Suprapubic skin (tissue), 3 donors: ENCODE results near the gene ZNF407.

Source experiments
- POLR2A ChIP-seq, 2 donors: fragments of 450-650 bp; IDR thresholded peaks; one replicate each; pipeline ENCODE4 v1.6.1; 2017; ENCODE audit warnings: antibody characterized with exemption in 2 of 2, mild to moderate bottlenecking in 2 of 2, moderate library complexity in 2 of 2
- TF ChIP-seq, protein P1 (sequence below), 2 donors: fragments of 200-600 bp in 1 of 2; fragments of 450-650 bp in 1 of 2; sonication (generic) in 1 of 2; IDR thresholded peaks; one replicate each; pipeline ENCODE4 v1.5.1; 2016 to 2019; ENCODE audit warnings: antibody characterized with exemption in 2 of 2, mild to moderate bottlenecking in 1 of 2, moderate library complexity in 1 of 2

DNA sequence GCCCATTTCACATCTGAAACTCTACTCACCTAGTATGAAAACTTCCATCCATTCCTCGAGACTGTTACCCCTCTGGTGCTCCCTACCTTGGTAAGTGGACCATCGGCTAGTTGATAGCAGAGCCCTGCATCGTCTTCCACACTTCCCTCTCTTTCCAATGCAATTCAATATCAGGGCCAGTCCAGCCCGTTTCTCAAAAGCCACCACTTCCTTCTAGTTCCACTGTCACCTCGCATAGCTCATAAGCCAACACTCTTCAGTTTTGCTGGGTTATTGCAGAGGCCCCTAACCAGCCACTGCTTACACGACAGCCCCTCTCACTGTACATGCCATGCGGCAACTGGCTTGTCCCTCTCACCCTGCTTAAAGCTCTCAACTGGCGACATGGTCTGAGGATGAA lies 10.2 kb upstream of the ZNF407 start:
- TF ChIP-seq, protein P1, sequence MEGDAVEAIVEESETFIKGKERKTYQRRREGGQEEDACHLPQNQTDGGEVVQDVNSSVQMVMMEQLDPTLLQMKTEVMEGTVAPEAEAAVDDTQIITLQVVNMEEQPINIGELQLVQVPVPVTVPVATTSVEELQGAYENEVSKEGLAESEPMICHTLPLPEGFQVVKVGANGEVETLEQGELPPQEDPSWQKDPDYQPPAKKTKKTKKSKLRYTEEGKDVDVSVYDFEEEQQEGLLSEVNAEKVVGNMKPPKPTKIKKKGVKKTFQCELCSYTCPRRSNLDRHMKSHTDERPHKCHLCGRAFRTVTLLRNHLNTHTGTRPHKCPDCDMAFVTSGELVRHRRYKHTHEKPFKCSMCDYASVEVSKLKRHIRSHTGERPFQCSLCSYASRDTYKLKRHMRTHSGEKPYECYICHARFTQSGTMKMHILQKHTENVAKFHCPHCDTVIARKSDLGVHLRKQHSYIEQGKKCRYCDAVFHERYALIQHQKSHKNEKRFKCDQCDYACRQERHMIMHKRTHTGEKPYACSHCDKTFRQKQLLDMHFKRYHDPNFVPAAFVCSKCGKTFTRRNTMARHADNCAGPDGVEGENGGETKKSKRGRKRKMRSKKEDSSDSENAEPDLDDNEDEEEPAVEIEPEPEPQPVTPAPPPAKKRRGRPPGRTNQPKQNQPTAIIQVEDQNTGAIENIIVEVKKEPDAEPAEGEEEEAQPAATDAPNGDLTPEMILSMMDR (IDR thresholded peaks at IDR 0.05) = no peak
- no peak for TF ChIP-seq POLR2A (IDR thresholded peaks at IDR 0.05)
